H1 (cell line): Measurements from ENCODE around the gene RPS4Y2.

ENCODE experiments used
- CBX8 ChIP-seq: fragments of 300-800, 300-1000 bp; sonication (generic); IDR thresholded peaks from 2 replicates; pipeline ENCODE4 v1.7.1; 2016; ENCODE audit warnings: low read depth, low read length, borderline replicate concordance
- CTCF ChIP-seq, 3 experiments: IDR thresholded peaks; 1 replicate in 2 of 3; 2 replicates in 1 of 3; pipeline versions ENCODE4 v1.5.1 to v1.6.1; 2011; ENCODE audit warnings: low read length in 3 of 3, mild to moderate bottlenecking in 3 of 3, inconsistent platforms in 2 of 3, low read depth in 1 of 3, moderate library complexity in 1 of 3; ENCODE audit not compliant: insufficient read depth in 1 of 3; ENCODE audit errors: control extremely low read depth in 1 of 3
- EZH2 ChIP-seq: fragments of 200-600 bp; sonication (generic); IDR thresholded peaks from 2 replicates; pipeline ENCODE4 v1.7.1; 2012; ENCODE audit warnings: low read depth, mild to moderate bottlenecking, moderate library complexity, low read length, inconsistent platforms; ENCODE audit not compliant: severe bottlenecking
- KDM5A ChIP-seq: fragments of 200-600 bp; IDR thresholded peaks from 2 replicates; pipeline ENCODE4 v1.7.1; 2012; ENCODE audit warnings: mild to moderate bottlenecking, low read length, inconsistent platforms, mixed read lengths
- MAFK ChIP-seq: IDR thresholded peaks from 2 replicates; pipeline ENCODE4 v1.6.1; 2012; ENCODE audit warnings: low read depth, mild to moderate bottlenecking, improper control_type of control experiment, low read length
- POLR2A ChIP-seq, 2 experiments: IDR thresholded peaks; 1 replicate in 1 of 2; 2 replicates in 1 of 2; pipeline ENCODE4 v1.6.1; 2011; ENCODE audit warnings: low read depth in 2 of 2, low read length in 2 of 2, mild to moderate bottlenecking in 2 of 2; ENCODE audit errors: control extremely low read depth in 1 of 2
- SRF ChIP-seq: IDR thresholded peaks from 2 replicates; pipeline ENCODE4 v1.6.1; 2011; ENCODE audit warnings: mild to moderate bottlenecking, low read depth, low read length, moderate library complexity
- TCF12 ChIP-seq: IDR thresholded peaks from 2 replicates; pipeline ENCODE4 v1.6.1; 2011; ENCODE audit warnings: low read depth, mild to moderate bottlenecking, low read length

- TF ChIP-seq SRF (no peak), TCF12 (no peak), POLR2A (IDR thresholded peaks at IDR 0.05; ENCODE audit: control extremely low read depth in 1 of 2, low read depth in 2 of 2, low read length in 2 of 2) (no peak), MAFK (no peak), CTCF (IDR thresholded peaks at IDR 0.05; ENCODE audit: control extremely low read depth in 1 of 3, insufficient read depth in 1 of 3, low read depth in 1 of 3, low read length in 3 of 3) (no peak), KDM5A (no peak), EZH2 (no peak), CBX8 (no peak)
Observed at GRCh38 chrY:20802659-20803058, 46.8 kb downstream of the RPS4Y2 start.
